GM18507 (cell line): ENCODE measurements around the gene LHCGR.
"Not testable (repeated sequence)": the region's sequence is repeated elsewhere in the genome, so short reads cannot be mapped to it uniquely, and the experiment has no call there.

Experiments used
- DNase-seq: peaks from one replicate; pipeline ENCODE4 v3.0.0; 2011; ENCODE audit warnings: low read depth; ENCODE audit not compliant: insufficient read length; ENCODE audit errors: extremely low spot score
- FAIRE-seq: peaks from 2 replicates; lab custom pipeline; 2011; peaks lifted over from hg19 to GRCh38; lab: Jason Lieb, UNC

The LHCGR gene

GRCh38 chr2:48715042-48715899, 40.3 kb downstream of the LHCGR start:
- no peak for FAIRE-seq

GRCh38 chr2:48714245-48714644, 41.3 kb downstream of the LHCGR start:
- no peak for FAIRE-seq
- no peak for DNase-seq

More at GRCh38 chr2:48715042-48715899, 40.3 kb downstream of the LHCGR start:
- no peak for DNase-seq

- DNase-seq (no peak), FAIRE-seq (no peak)
These were observed 41.9 kb downstream of the LHCGR start for GRCh38 chr2:48713647-48714046.

GRCh38 chr2:48712151-48712550, 43.4 kb downstream of the LHCGR start:
- DNase-seq (no peak), FAIRE-seq (no peak)

- DNase-seq (no peak), FAIRE-seq (no peak)
These were observed 44.2 kb downstream of the LHCGR start for GRCh38 chr2:48711343-48711742.

GRCh38 chr2:48709096-48710034, 46.2 kb downstream of the LHCGR start:
- FAIRE-seq: no peak

GRCh38 chr2:48707466-48707865, 48.1 kb downstream of the LHCGR start:
- DNase-seq (no peak), FAIRE-seq (no peak)

More at GRCh38 chr2:48709096-48710034, 46.2 kb downstream of the LHCGR start:
- no peak for DNase-seq

- FAIRE-seq, DNase-seq: not testable (repeated sequence)
These were observed 51.9 kb downstream of the LHCGR start for GRCh38 chr2:48703621-48704020.

- FAIRE-seq (no peak), DNase-seq (no peak)
These were observed 56.1 kb downstream of the LHCGR start for GRCh38 chr2:48699348-48699930.

- no peak for FAIRE-seq
- no peak for DNase-seq
These were observed 58.6 kb downstream of the LHCGR start for GRCh38 chr2:48696881-48697280.

- DNase-seq (no peak), FAIRE-seq (no peak)
These were observed 59.5 kb downstream of the LHCGR start for GRCh38 chr2:48695991-48696390.

GRCh38 chr2:48694149-48694548, 61.4 kb downstream of the LHCGR start:
- DNase-seq: no peak
- FAIRE-seq: no peak

- FAIRE-seq (no peak), DNase-seq (no peak)
These were observed 61.9 kb downstream of the LHCGR start for GRCh38 chr2:48693645-48694044.

- FAIRE-seq: no peak
- no peak for DNase-seq
These were observed 62.5 kb downstream of the LHCGR start for GRCh38 chr2:48693066-48693465.

- DNase-seq (no peak), FAIRE-seq (no peak)
These were observed 63.4 kb downstream of the LHCGR start for GRCh38 chr2:48691935-48692691.

- DNase-seq (no peak), FAIRE-seq (no peak)
These were observed 70.4 kb downstream of the LHCGR start for GRCh38 chr2:48685126-48685525.

- FAIRE-seq (no peak), DNase-seq (no peak)
These were observed 78.1 kb downstream of the LHCGR start for GRCh38 chr2:48677450-48677849.

GRCh38 chr2:48674933-48675332, 80.6 kb downstream of the LHCGR start:
- DNase-seq (no peak), FAIRE-seq (no peak)

GRCh38 chr2:48673581-48673980, 81.9 kb downstream of the LHCGR start:
- DNase-seq: no peak
- no peak for FAIRE-seq
